K562 (cell line): ENCODE data around the gene GHR. TPM values are rescaled to one million over a fixed set of nuclear protein-coding genes. Genes with fewer than 3 reads are reported as not detected.

Experiments
- CBX3 ChIP-seq, 2 experiments: IDR thresholded peaks; 1 replicate in 1 of 2; 2 replicates in 1 of 2; pipeline ENCODE4 v1.6.1; 2012; ENCODE audit warnings: inconsistent platforms in 2 of 2, low read length in 2 of 2, borderline replicate concordance in 1 of 2, control low read depth in 1 of 2
- CEBPG ChIP-seq, 3 experiments: fragments of 200-800 bp in 1 of 3; sonication (Bioruptor generic) in 1 of 3; sonication (generic) in 1 of 3; formaldehyde crosslinking in 1 of 3; IDR thresholded peaks in 2 of 3; conservative IDR thresholded peaks in 1 of 3; 2 replicates each; pipeline versions ENCODE4 v1.6.1 to v1.8.0; 2016 to 2022; ENCODE audit warnings: missing compliant biosample characterization in 2 of 3, missing genetic modification characterization in 2 of 3, mild to moderate bottlenecking in 1 of 3, missing genetic modification reagents in 1 of 3
- DIDO1 ChIP-seq: fragments of 450-650 bp; IDR thresholded peaks from 2 replicates; pipeline ENCODE4 v1.6.1; 2016; ENCODE audit warnings: low read depth, missing biosample characterization, missing genetic modification characterization
- EHMT2 ChIP-seq: fragments of 450-650 bp; IDR thresholded peaks from 2 replicates; pipeline ENCODE4 v1.6.1; 2018; ENCODE audit warnings: antibody characterized with exemption
- ETV6 ChIP-seq, 3 experiments: fragments of 150-350 bp in 1 of 3; sonication (generic) in 1 of 3; formaldehyde crosslinking in 1 of 3; IDR thresholded peaks; 2 replicates each; pipeline versions ENCODE4 v1.6.1 to v1.8.0; 2014 to 2022; ENCODE audit warnings: borderline replicate concordance in 2 of 3, low read depth in 2 of 3, antibody characterized with exemption in 1 of 3, low read length in 1 of 3, mild to moderate bottlenecking in 1 of 3, missing genetic modification reagents in 1 of 3
- KHSRP ChIP-seq: fragments of 450-650 bp; IDR thresholded peaks from 2 replicates; pipeline ENCODE4 v1.6.1; 2017
- MAFK ChIP-seq: IDR thresholded peaks from 2 replicates; pipeline ENCODE4 v1.6.1; 2011; ENCODE audit warnings: low read length, improper control_type of control experiment
- MAZ ChIP-seq, 2 experiments: fragments of 450-650 bp in 1 of 2; sonication (generic) in 1 of 2; formaldehyde crosslinking; IDR thresholded peaks in 1 of 2; conservative IDR thresholded peaks in 1 of 2; 2 replicates each; pipeline versions ENCODE4 v1.4.0 to v1.5.0; 2020; ENCODE audit warnings: mild to moderate bottlenecking in 1 of 2, missing genetic modification reagents in 1 of 2
- MYC ChIP-seq, 2 experiments: fragments of 250-450 bp in 1 of 2; sonication (Bioruptor Pico) in 1 of 2; IDR thresholded peaks; 2 replicates each; pipeline versions ENCODE4 v1.5.1 to v1.6.1; 2012 to 2021; ENCODE audit warnings: low read depth in 2 of 2, borderline replicate concordance in 1 of 2, improper control_type of control experiment in 1 of 2, low read length in 1 of 2, mild to moderate bottlenecking in 1 of 2, moderate library complexity in 1 of 2
- PHB2 ChIP-seq: fragments of 450-650 bp; IDR thresholded peaks from 2 replicates; pipeline ENCODE4 v1.6.1; 2017; ENCODE audit warnings: low read depth
- PTTG1 ChIP-seq: fragments of 450-650 bp; IDR thresholded peaks from 2 replicates; pipeline ENCODE4 v1.6.1; 2016; ENCODE audit warnings: low read depth, mild to moderate bottlenecking, missing genetic modification characterization, missing compliant biosample characterization
- RCOR1 ChIP-seq, 2 experiments: IDR thresholded peaks; 2 replicates each; pipeline ENCODE4 v1.6.1; 2012; ENCODE audit warnings: low read depth in 2 of 2, low read length in 2 of 2, borderline replicate concordance in 1 of 2, improper control_type of control experiment in 1 of 2
- SREBF1 ChIP-seq: fragments of 150-350 bp; IDR thresholded peaks from 2 replicates; pipeline ENCODE4 v1.6.1; 2014; ENCODE audit warnings: antibody characterized with exemption, low read depth, low read length, borderline replicate concordance
- TAF1 ChIP-seq: IDR thresholded peaks from 2 replicates; pipeline ENCODE4 v1.6.1; 2011; ENCODE audit warnings: mild to moderate bottlenecking, low read length, moderate library complexity; ENCODE audit not compliant: insufficient read depth, control insufficient read depth, severe bottlenecking; ENCODE audit errors: extremely low read depth
- TEAD1 ChIP-seq, 2 experiments: fragments of 450-650 bp in 1 of 2; sonication (generic) in 1 of 2; formaldehyde crosslinking; IDR thresholded peaks; 2 replicates each; pipeline versions ENCODE4 v1.4.0 to v1.8.0; 2020 to 2022; ENCODE audit warnings: mild to moderate bottlenecking in 2 of 2, missing genetic modification reagents in 1 of 2
- ZBTB5 ChIP-seq: fragments of 450-650 bp; IDR thresholded peaks from 2 replicates; pipeline ENCODE4 v1.6.1; 2017; ENCODE audit warnings: antibody characterized with exemption
- ZNF282 ChIP-seq: sonication (generic); formaldehyde crosslinking; IDR thresholded peaks from 2 replicates; pipeline ENCODE4 v1.8.1; 2023; ENCODE audit warnings: missing genetic modification reagents
- ZNF395 ChIP-seq: fragments of 200-800 bp; sonication (Bioruptor generic); IDR thresholded peaks from 2 replicates; pipeline ENCODE4 v1.6.1; 2017; ENCODE audit warnings: missing genetic modification characterization, missing compliant biosample characterization
- ZNF586 ChIP-seq: fragments of 450-650 bp; formaldehyde crosslinking; conservative IDR thresholded peaks from 2 replicates; pipeline ENCODE4 v1.4.0; 2020; ENCODE audit warnings: mild to moderate bottlenecking, moderate library complexity
- ZNF644 ChIP-seq: fragments of 200-800 bp; sonication (Bioruptor generic); IDR thresholded peaks from 2 replicates; pipeline ENCODE4 v1.6.1; 2016; ENCODE audit warnings: low read depth, missing genetic modification characterization, missing compliant biosample characterization
- ZNF707 ChIP-seq: fragments of 250-450 bp; sonication (Bioruptor Pico); conservative IDR thresholded peaks from 2 replicates; pipeline ENCODE4 v1.8.0; 2022; ENCODE audit warnings: inconsistent platforms, mild to moderate bottlenecking, moderate library complexity
- ZNF780A ChIP-seq: fragments of 250-450 bp; sonication (Bioruptor Pico); IDR thresholded peaks from 2 replicates; pipeline ENCODE4 v1.5.0; 2021; ENCODE audit warnings: mild to moderate bottlenecking
- polyA plus RNA-seq, 8 experiments: library from polyadenylated mRNA; depleted of rRNA in 4 of 8; stranded (reverse) in 5 of 8; unstranded in 3 of 8; fragments of >200 nt; fragmentation: Nextera tagmentation in 2 of 8; fragmentation: Illumina TruSeq in 1 of 8; extraction: Ambion mirVana in 2 of 8; extraction: Trizol in 1 of 8; gene quantifications; 2 replicates each; pipeline versions ENCODE4 v1.2.1 to v1.2.3, GENCODE V29; 2011 to 2014; ENCODE audit warnings: inconsistent platforms in 1 of 8, missing spikeins in 1 of 8
- total RNA-seq, 7 experiments: library from RNA; depleted of rRNA in 6 of 7; stranded (reverse); fragments of >200 nt in 6 of 7; fragmentation: Illumina TruSeq in 2 of 7; extraction: Trizol in 2 of 7; gene quantifications; 2 replicates each; pipeline versions ENCODE4 v1.2.1 to v1.2.3, GENCODE V29; 2011 to 2021; ENCODE audit warnings: low replicate concordance in 1 of 7

Gene GHR
- total and polyA plus RNA-seq, 9 of the 15 experiments (the other 6 are each of a cell fraction or from before 2014, with no cell fraction given): 0.01 to 0.13 (median 0.07) TPM; not detected in 5

GRCh38 chr5:42756606-42757601 lies 333.7 kb downstream of the GHR start, which contains the start of gene CCDC152 (continued):
- TF ChIP-seq MYC (IDR thresholded peaks at IDR 0.05; ENCODE audit: low read depth, low read length) (no peak), MYC (CRISPR knock-in tag; IDR thresholded peaks at IDR 0.05; ENCODE audit: borderline replicate concordance, low read depth) (no peak), ZNF780A (CRISPR knock-in tag) (no peak), PHB2 (no peak), MAFK (no peak), MAZ (CRISPR knock-in tag; conservative IDR thresholded peaks at IDR 0.05 in 1 of 2, IDR thresholded peaks at IDR 0.05 in 1 of 2) (peak in 1 of 2 experiments; percentile 30; a peak in 1 of 4 replicates), CEBPG (CRISPR knock-in tag; IDR thresholded peaks at IDR 0.05) (no peak), CEBPG (tag; conservative IDR thresholded peaks at IDR 0.05 in 1 of 2, IDR thresholded peaks at IDR 0.05 in 1 of 2) (no peak), DIDO1 (tag) (peak; percentile 73; the same call in 1 of the 2 replicates), ZNF707 (CRISPR knock-in tag) (no peak), ZNF644 (tag) (no peak), EHMT2 (peak; percentile 50; the same call in 1 of the 2 replicates), ETV6 (IDR thresholded peaks at IDR 0.05; ENCODE audit: borderline replicate concordance in 1 of 2, low read depth in 2 of 2, low read length in 1 of 2) (no peak), ETV6 (CRISPR knock-in tag; IDR thresholded peaks at IDR 0.05; ENCODE audit: borderline replicate concordance) (no peak), RCOR1 (IDR thresholded peaks at IDR 0.05; ENCODE audit: borderline replicate concordance in 1 of 2, low read depth in 2 of 2, low read length in 2 of 2) (0 out of 4 replicates have a peak, but pooled peaks of 1 of the 2 experiments have one; percentile 10), ZNF282 (no peak), KHSRP (no peak), ZBTB5 (no peak), CBX3 (IDR thresholded peaks at IDR 0.05; ENCODE audit: borderline replicate concordance in 1 of 2, low read length in 2 of 2) (peak in 1 of 2 experiments; percentile 81; a peak in 2 of 3 replicates), TAF1 (peak; percentile 57), TEAD1 (CRISPR knock-in tag; IDR thresholded peaks at IDR 0.05) (no peak), SREBF1 (no peak), PTTG1 (tag) (no peak), ZNF586 (CRISPR knock-in tag) (no peak), ZNF395 (no peak)
